ENCODE data around the gene CCDC54. TPM values are rescaled to one million over a fixed set of nuclear protein-coding genes. Genes with fewer than 3 reads are reported as not detected.

Gene CCDC54
- total RNA-seq, 4 donors from 2014 or later, result not detected

- WGBS, 2 donors, result 63 to 73% methylated on average over 2 of the region's 2 CpGs
- no peak for TF ChIP-seq POLR2A (IDR thresholded peaks at IDR 0.05)
- no peak for TF ChIP-seq CTCF (IDR thresholded peaks at IDR 0.05)
Measured at GRCh38 chr3:107346564-107346963, 30.7 kb upstream of the CCDC54 start.

GRCh38 chr3:107347751-107348150 lies 29.5 kb upstream of the CCDC54 start:
- intact Hi-C loops (cut with DNase I; ENCODE audit: low total_unique reads), result no loop called here
- WGBS, 2 donors, result 47 to 55% methylated on average over 2 of the region's 2 CpGs
- DNase-seq (ENCODE audit: low spot score in 2 of 2), result no peak
- TF ChIP-seq CTCF (IDR thresholded peaks at IDR 0.05) (no peak), POLR2A (IDR thresholded peaks at IDR 0.05) (no peak)
- no peak overlapping the region for H3K4me3 ChIP-seq (ENCODE audit: low read depth, poor library complexity, severe bottlenecking)

More at GRCh38 chr3:107346564-107346963, 30.7 kb upstream of the CCDC54 start:
- H3K4me3 ChIP-seq (ENCODE audit: low read depth, poor library complexity, severe bottlenecking), result no peak overlapping the region
- intact Hi-C loops (cut with DNase I; ENCODE audit: low total_unique reads), result no loop called here
- no peak for DNase-seq (ENCODE audit: low spot score in 2 of 2)

- WGBS, 2 donors, result 83 to 95% methylated on average over 2 of the region's 2 CpGs
- intact Hi-C loops (cut with DNase I; ENCODE audit: low total_unique reads), result no loop called here
- DNase-seq (ENCODE audit: low spot score in 2 of 2), result no peak
- TF ChIP-seq POLR2A (IDR thresholded peaks at IDR 0.05) (no peak), CTCF (IDR thresholded peaks at IDR 0.05) (no peak)
- H3K4me3 ChIP-seq (ENCODE audit: low read depth, poor library complexity, severe bottlenecking), result no peak overlapping the region
Measured at GRCh38 chr3:107356706-107357105, 20.5 kb upstream of the CCDC54 start.

GRCh38 chr3:107361633-107362032 lies 15.6 kb upstream of the CCDC54 start:
- H3K4me3 ChIP-seq (ENCODE audit: low read depth, poor library complexity, severe bottlenecking), result no peak overlapping the region
- TF ChIP-seq POLR2A (IDR thresholded peaks at IDR 0.05) (no peak), CTCF (IDR thresholded peaks at IDR 0.05) (no peak)
- intact Hi-C loops (cut with DNase I; ENCODE audit: low total_unique reads), result no loop called here
- DNase-seq (ENCODE audit: low spot score in 2 of 2), result no peak
- 80 to 83% methylated on average over 3 of the region's 3 CpGs for WGBS, 2 donors

GRCh38 chr3:107365051-107365450 lies 12.2 kb upstream of the CCDC54 start:
- intact Hi-C loops (cut with DNase I; ENCODE audit: low total_unique reads), result no loop called here
- DNase-seq (ENCODE audit: low spot score in 2 of 2), result no peak
- no peak for TF ChIP-seq CTCF (IDR thresholded peaks at IDR 0.05)
- no peak for TF ChIP-seq POLR2A (IDR thresholded peaks at IDR 0.05)
- no peak overlapping the region for H3K4me3 ChIP-seq (ENCODE audit: low read depth, poor library complexity, severe bottlenecking)
- WGBS, 2 donors, result 78 to 86% methylated on average over 4 of the region's 4 CpGs

GRCh38 chr3:107366766-107367165 lies 10.5 kb upstream of the CCDC54 start:
- no peak for TF ChIP-seq POLR2A (IDR thresholded peaks at IDR 0.05)
- 76 to 87% methylated on average over 3 of the region's 3 CpGs for WGBS, 2 donors
- intact Hi-C loops (cut with DNase I; ENCODE audit: low total_unique reads), result no loop called here
- H3K4me3 ChIP-seq (ENCODE audit: low read depth, poor library complexity, severe bottlenecking), result no peak overlapping the region
- no peak for DNase-seq (ENCODE audit: low spot score in 2 of 2)

Measured in lower leg skin (tissue), 4 donors.